GM19023 (cell line): ENCODE results near the gene NIPAL1.
"Not testable (repeated sequence)": the region's sequence is repeated elsewhere in the genome, so short reads cannot be mapped to it uniquely, and the experiment has no call there.

Source experiments
- ATAC-seq: cut with Tn5 transposase; IDR thresholded peaks from one replicate; pipeline ENCODE4 v1.9.1; 2021; ENCODE audit warnings: mild to moderate bottlenecking, moderate library complexity; ENCODE audit not compliant: unreplicated experiment

NIPAL1 gene

GRCh38 chr4:48016141-48017107 is at the start of gene NIPAL1, which contains the start of gene CNGA1:
TSS of gene NIPAL1 (plus strand) at chr4:48016772. CDS start at chr4:48016840, 68 bp downstream.
TSS of gene CNGA1 (minus strand) at chr4:48016681. CDS start at chr4:47952689, 63,992 bp downstream.
- peak; percentile 86 for ATAC-seq

GRCh38 chr4:47968847-47969246 is 47.7 kb upstream of the NIPAL1 start:
- no peak for ATAC-seq

- ATAC-seq = no peak
Observed at GRCh38 chr4:47972181-47972580, 44.4 kb upstream of the NIPAL1 start.

- no peak for ATAC-seq
Observed at GRCh38 chr4:47972721-47973120, 43.9 kb upstream of the NIPAL1 start.

GRCh38 chr4:47974566-47974965 is 42.0 kb upstream of the NIPAL1 start:
- ATAC-seq = no peak

- ATAC-seq = no peak
Observed at GRCh38 chr4:47990145-47990544, 26.4 kb upstream of the NIPAL1 start.

GRCh38 chr4:47992475-47992874 is 24.1 kb upstream of the NIPAL1 start:
- ATAC-seq = not testable (repeated sequence)

GRCh38 chr4:47996021-47996420 is 20.6 kb upstream of the NIPAL1 start:
- ATAC-seq = no peak

- no peak for ATAC-seq
Observed at GRCh38 chr4:48002267-48002666, 14.3 kb upstream of the NIPAL1 start.

GRCh38 chr4:48003568-48003967 is 13.0 kb upstream of the NIPAL1 start:
- not testable (repeated sequence) for ATAC-seq

GRCh38 chr4:48005781-48006180 is 10.8 kb upstream of the NIPAL1 start:
- no peak for ATAC-seq

GRCh38 chr4:48008021-48008596 is 8.5 kb upstream of the NIPAL1 start:
- ATAC-seq = no peak

GRCh38 chr4:48010906-48011305 is 5.7 kb upstream of the NIPAL1 start:
- not testable (repeated sequence) for ATAC-seq

GRCh38 chr4:48011722-48012121 is 4.8 kb upstream of the NIPAL1 start:
- no peak for ATAC-seq

- no peak for ATAC-seq
Observed at GRCh38 chr4:48012824-48013223, 3.7 kb upstream of the NIPAL1 start.

- no peak for ATAC-seq
Observed at GRCh38 chr4:48015216-48015615, 1.4 kb upstream of the NIPAL1 start.

GRCh38 chr4:48015678-48016077 is 894 bp upstream of the NIPAL1 start:
- ATAC-seq = no peak

- ATAC-seq = peak; percentile 25
Observed at GRCh38 chr4:48017108-48017571, 568 bp downstream of the NIPAL1 start.

- no peak for ATAC-seq
Observed at GRCh38 chr4:48018112-48018511, 1.5 kb downstream of the NIPAL1 start.

- no peak for ATAC-seq
Observed at GRCh38 chr4:48021100-48021499, 4.5 kb downstream of the NIPAL1 start.

- no peak for ATAC-seq
Observed at GRCh38 chr4:48022192-48022799, 5.7 kb downstream of the NIPAL1 start.
